Measurements from ENCODE around the gene ZNF628. TPM values are rescaled to one million over a fixed set of nuclear protein-coding genes. Genes with fewer than 3 reads are reported as not detected.
"Not testable (repeated sequence)": the region's sequence is repeated elsewhere in the genome, so short reads cannot be mapped to it uniquely, and the experiment has no call there.

Gene ZNF628
- total RNA-seq, 1 donor from 2014 or later, result 4.2 TPM

- DNase-seq (ENCODE audit: low read depth), result no peak
- H3K4me3 ChIP-seq (ENCODE audit: low read depth, low read length), result no peak overlapping the region
- no peak for TF ChIP-seq CTCF (conservative IDR thresholded peaks at IDR 0.05; ENCODE audit: low read depth, low read length)
These were observed 34.0 kb upstream of the ZNF628 start for GRCh38 chr19:55442372-55442961.

GRCh38 chr19:55443045-55443823 lies 33.2 kb upstream of the ZNF628 start, which contains the start of gene SHISA7:
Gene SHISA7 (minus strand): TSS chr19:55443300. CDS start chr19:55442863, 437 bp downstream.
- no peak within 1 kb of the TSS for H3K4me3 ChIP-seq (ENCODE audit: low read depth, low read length)
- no peak for TF ChIP-seq CTCF (conservative IDR thresholded peaks at IDR 0.05; ENCODE audit: low read depth, low read length)
- no peak for DNase-seq (ENCODE audit: low read depth)

- no peak for DNase-seq (ENCODE audit: low read depth)
- TF ChIP-seq CTCF (conservative IDR thresholded peaks at IDR 0.05; ENCODE audit: low read depth, low read length), result no peak
- H3K4me3 ChIP-seq (ENCODE audit: low read depth, low read length), result no peak overlapping the region
These were observed 32.5 kb upstream of the ZNF628 start for GRCh38 chr19:55443824-55444480.

GRCh38 chr19:55444646-55445045 lies 31.8 kb upstream of the ZNF628 start:
- H3K4me3 ChIP-seq (ENCODE audit: low read depth, low read length), result no peak overlapping the region
- no peak for DNase-seq (ENCODE audit: low read depth)
- TF ChIP-seq CTCF (conservative IDR thresholded peaks at IDR 0.05; ENCODE audit: low read depth, low read length), result no peak

GRCh38 chr19:55446060-55446459 lies 30.4 kb upstream of the ZNF628 start:
- DNase-seq (ENCODE audit: low read depth), result no peak
- no peak for TF ChIP-seq CTCF (conservative IDR thresholded peaks at IDR 0.05; ENCODE audit: low read depth, low read length)

GRCh38 chr19:55447421-55448174 lies 28.8 kb upstream of the ZNF628 start:
- no peak for DNase-seq (ENCODE audit: low read depth)
- no peak for TF ChIP-seq CTCF (conservative IDR thresholded peaks at IDR 0.05; ENCODE audit: low read depth, low read length)
- no peak overlapping the region for H3K4me3 ChIP-seq (ENCODE audit: low read depth, low read length)

More at GRCh38 chr19:55446060-55446459, 30.4 kb upstream of the ZNF628 start:
- no peak overlapping the region for H3K4me3 ChIP-seq (ENCODE audit: low read depth, low read length)

- not testable (repeated sequence) for DNase-seq (ENCODE audit: low read depth)
These were observed 28.3 kb upstream of the ZNF628 start for GRCh38 chr19:55448175-55448490.

More at GRCh38 chr19:55448175-55448490, 28.3 kb upstream of the ZNF628 start:
- H3K4me3 ChIP-seq (ENCODE audit: low read depth, low read length), result not testable (repeated sequence)

Data from epithelial cell of proximal tubule (primary cell).